ENCODE results near the gene MDN1.
"Not testable (repeated sequence)": the region's sequence is repeated elsewhere in the genome, so short reads cannot be mapped to it uniquely, and the experiment has no call there.

The MDN1 gene

DNA sequence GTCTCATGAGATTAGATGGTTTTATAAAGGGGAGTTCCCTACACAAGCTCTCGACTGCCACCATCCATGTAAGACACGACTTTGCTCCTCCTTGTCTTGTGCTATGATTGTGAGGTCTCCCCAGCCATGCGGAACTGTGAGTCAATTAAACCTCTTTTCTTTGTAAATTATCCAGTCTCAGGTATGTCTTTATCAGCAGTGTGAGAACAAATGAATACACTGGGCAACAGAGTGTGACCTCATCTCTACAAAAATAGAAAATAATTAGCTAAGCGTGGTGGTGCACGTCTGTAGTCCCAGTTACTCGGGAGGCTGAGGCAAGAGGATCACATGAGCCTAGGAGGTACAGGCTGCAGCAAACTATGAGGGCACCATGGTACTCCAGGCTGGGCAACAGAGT, 51.3 kb downstream of the MDN1 start:
- no peak for DNase-seq

DNA sequence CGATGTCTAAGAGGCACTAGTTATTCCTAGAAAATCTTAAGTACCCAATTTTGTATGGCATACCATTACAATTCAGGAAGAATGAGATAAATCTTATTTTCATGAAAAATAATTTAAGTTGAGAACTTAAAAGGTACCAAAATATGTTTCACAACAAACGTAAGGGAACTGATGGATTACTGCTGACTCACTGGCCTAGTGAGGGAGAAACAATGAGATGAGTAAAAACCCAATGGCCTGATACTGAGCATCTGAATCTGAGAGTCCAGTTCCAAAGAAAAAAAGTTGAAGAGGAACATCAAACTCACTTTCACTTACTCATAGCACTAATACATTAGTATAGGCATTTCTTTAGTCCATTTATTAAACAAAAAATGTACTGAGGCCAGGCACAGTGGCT, 56.0 kb downstream of the MDN1 start:
- no peak for DNase-seq

DNA sequence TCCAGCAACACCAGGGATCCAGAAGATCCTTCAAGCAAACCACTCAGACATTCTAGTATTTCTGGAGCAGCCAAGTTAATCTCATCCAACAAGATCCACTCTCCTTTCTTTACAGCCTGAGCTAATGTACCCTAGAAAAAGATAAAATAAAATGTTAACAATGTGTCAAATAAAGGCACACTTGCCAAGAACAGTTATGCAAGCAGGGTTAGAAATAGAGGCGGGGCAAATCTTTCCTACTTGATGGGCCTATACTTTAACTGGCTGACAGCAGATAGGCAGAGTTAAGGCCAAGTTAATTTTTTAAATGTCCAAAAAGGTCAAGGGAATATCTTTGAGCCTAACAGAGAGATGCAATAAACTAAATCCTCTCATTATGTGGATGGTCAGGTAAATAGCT, 60.8 kb downstream of the MDN1 start:
- no peak for DNase-seq

DNA sequence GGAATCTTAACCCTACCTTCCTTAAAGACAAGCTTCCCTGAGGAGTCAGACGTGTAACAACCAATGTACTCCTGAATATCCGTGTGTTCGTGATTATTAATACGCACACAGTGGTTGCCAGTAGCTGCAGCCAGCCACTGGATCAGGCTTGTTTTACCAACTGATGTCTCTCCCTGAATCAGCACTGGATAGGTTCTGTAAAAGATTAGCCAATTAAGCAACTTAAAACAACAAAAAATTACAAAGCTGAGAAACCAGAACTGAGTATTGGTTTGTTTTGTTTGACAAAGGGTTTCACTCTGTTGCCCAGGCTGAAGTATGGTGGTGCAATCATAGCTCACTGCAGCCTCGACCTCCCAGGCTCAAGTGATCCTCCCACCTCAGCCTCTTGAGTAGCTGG, 69.3 kb downstream of the MDN1 start:
- DNase-seq = no peak

DNA sequence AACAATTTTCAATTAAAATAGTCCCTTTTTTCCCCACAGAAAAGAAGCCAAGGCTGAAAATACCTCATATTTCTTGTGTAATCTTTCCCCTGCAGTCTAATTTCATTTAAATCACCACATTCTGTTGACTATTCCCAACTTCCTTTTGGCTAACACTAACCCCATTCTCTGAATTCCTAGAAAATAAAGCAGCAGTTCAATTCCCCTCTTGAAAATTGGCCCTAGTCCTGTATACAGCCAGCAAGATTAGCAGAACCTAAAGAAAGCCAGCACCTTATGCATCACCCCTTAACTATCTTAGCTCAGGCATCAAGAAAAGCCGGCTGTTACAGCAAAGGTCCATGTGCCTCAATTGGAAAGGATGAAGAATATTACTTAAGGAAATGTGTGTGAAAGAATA, 69.7 kb downstream of the MDN1 start:
- no peak for DNase-seq

DNA sequence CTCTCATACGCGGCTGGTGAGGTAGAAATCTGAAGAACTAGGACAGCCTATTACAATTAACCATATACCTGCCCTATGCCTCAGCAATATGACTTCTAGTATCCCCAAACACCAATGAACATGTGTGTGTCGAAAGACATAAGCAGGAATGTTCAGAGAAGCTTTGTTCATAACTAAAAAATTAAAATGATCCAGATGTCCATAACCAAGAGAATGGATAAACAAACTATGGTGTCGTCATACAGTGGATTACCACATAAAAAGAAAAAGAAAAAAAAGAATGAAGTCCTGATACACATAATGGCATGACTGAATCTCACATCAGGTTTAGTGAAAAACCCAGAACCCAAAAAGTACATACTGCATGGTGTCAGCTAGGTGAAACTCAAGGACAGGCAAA, 73.9 kb downstream of the MDN1 start:
- no peak for DNase-seq

DNA sequence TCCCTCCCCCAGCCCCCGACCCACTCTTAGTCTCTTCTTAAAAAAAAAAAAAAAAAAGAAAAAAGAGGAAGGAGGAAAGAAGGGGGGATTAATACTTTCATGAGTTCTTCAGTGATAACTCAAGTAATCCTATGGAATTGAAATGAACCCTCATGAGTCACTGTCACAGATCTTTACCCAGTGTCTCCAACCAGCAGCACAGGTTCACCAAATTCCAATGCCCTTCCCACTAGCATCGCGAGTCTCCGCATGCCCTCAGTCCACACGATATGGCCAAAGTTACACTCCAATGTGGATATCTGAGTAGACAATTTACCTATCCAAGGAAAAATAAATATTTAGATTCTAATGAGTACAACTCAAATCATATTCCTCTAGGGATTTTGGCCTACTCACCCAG, 74.5 kb downstream of the MDN1 start:
- DNase-seq = no peak

- peak; percentile 38 to 45 for DNase-seq
These were observed 82.7 kb downstream of the MDN1 start for GRCh38 chr6:89736893-89737292.

DNA sequence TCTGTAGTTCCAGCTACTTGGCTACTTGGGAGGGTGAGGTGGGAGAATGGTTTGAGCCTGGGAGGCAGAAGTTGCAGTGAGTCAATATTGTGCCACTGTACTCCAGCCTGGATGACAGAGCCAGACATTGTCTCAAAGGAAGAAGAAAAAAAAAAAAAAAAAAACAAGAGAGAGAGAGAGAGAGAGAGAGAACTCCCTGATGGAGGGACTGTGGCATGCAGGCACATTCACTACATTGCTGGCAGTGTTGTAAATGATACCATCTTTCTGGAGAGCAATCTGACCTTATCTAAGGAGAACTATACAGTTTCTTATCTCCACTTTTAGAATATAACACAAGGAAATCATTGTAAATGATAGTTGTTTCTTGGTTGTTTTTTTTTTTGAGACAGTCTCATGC, 85.1 kb downstream of the MDN1 start:
- no peak for DNase-seq

- DNase-seq = no peak
These were observed 87.5 kb downstream of the MDN1 start for GRCh38 chr6:89731924-89732567.

GRCh38 chr6:89731262-89731661, 88.3 kb downstream of the MDN1 start:
- DNase-seq = not testable (repeated sequence)

GRCh38 chr6:89729818-89730217, 89.8 kb downstream of the MDN1 start:
- no peak for DNase-seq

- no peak for DNase-seq
These were observed 92.1 kb downstream of the MDN1 start for GRCh38 chr6:89727501-89727900.

DNA sequence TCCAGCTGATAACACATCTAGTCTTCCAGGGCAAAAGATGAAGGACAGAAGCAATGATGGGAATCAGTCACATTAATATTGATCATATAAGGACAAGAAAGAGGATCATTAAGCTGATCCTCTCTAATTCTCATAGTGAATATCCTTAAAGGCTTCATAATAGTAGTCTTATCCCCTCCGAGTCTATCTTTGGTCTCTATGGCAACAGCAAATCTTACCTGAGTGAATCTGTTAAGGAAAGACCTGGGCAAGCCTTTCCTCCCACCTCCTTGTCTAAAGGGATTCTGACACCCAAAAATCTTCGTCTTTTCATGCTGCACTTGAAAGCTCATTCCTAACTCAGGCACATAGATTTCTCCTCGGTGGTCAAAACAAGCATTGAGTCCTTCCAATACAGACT, 94.6 kb downstream of the MDN1 start:
- no peak for DNase-seq

DNA sequence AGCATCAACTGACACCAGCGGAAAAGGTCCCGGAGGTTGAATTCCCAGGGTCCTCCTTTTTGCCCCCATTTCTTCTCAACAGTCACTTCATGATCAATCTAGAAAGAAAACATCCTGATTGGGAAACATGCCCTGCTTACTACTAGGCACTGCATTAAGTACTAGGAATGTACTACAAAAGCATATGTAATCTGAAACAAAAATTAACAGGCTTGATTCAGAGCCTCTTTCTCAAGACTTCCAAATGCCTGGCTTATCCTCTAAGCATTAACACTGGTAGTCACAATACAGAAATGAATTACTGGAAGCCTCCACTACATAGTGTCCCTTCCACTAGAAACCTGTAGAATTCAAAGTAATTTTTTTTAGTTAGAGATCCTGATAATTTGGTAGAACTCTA, 96.5 kb downstream of the MDN1 start:
- no peak for DNase-seq

GRCh38 chr6:89716532-89716931, 103.1 kb downstream of the MDN1 start:
- DNase-seq = no peak

DNA sequence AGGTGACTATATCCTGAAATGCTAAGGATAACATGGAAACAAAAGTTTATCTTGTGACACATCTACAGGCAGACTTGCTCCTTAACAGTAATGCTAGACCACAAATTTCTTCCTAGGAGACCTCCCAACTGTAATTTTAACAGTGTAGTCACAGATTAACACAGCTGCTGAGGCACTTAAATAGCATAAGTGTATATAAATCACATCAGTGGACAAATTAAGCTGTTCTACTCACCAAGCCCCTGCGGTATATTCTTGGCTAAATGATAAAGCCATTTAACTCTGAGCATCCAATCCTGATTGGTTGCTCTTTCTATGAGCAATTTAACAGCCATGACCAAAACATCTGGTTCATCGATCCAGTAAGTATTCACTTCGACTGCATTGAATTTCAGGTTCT, 107.8 kb downstream of the MDN1 start:
- DNase-seq = no peak

GRCh38 chr6:89708316-89708715, 111.3 kb downstream of the MDN1 start:
- DNase-seq = no peak

DNA sequence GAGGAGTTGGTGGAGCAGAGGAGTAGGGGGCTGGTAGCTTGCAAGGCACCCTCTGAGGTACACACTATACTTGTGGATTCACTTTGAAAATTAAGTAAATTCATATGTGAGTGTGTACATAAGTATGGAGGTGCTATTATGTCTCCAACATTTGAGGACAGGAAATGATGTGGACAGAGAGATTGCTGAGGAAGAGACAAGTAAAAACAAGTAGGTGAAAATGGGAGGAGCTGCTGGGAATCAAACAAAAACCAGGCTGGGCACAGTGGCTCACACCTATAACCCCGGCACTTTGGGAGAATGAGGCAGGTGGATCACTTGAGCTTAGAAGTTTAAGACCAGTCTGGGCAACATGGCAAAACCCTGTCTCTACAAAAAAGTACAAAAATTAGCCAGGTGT, 111.8 kb downstream of the MDN1 start:
- no peak for DNase-seq

DNA sequence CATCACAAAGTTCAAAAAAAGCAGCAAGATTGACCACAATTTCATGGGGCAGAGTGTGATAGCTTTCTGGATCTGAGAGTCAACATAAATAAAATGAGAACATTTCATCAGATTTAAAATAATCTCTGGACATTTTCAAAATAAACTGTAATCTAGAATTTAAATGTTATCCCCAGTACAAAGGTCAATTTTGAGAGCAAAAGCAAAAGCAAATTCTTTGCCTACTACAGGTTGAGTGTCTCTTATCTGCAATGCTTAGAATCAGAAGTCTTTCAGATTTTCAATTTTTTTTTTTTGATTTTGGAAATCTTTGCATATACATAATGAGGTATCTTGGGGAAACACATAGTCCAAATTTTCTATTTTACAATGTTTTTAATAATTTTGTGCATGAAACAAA, 113.5 kb downstream of the MDN1 start:
- DNase-seq = no peak

DNA sequence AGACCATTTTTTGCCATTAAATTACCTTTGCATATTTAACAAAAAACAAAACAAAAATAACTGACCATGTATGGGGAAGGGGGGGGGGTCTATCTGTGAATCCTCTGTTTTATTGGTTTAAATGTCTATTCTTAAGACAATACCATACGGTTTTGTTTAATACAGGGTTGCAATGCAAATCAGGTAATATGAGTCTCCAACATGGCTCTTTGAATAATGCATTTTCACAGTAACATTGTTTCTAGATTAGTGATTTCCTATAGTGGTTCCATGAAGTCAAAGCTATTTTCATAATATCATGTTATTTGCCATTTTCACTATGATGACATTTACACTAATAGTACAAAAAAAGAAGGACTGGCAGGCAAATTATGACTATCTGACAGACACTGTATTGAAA, 116.3 kb downstream of the MDN1 start:
- DNase-seq = no peak

- DNase-seq = no peak
These were observed 117.2 kb downstream of the MDN1 start for GRCh38 chr6:89702349-89702748.

- no peak for DNase-seq
These were observed 123.9 kb downstream of the MDN1 start for GRCh38 chr6:89695667-89696066.

DNA sequence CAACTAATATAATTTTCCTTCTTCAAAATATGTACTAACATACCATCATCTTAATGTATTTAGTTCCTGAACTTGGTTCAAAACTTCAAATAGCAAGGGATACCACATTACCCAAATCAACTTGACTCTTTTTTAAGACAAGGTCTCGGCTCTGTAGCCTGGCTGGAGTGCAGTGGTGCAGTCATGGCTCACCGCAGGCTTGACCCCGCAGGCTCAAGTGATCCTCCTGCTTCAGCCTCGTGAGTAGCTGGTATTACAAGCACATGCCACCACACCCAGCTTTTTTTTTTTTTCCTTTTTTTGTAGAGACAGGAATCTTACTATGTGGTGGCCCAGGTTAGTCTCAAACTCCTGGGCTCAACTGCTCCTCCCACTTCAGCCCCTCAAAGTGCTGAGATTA, 125.2 kb downstream of the MDN1 start:
- no peak for DNase-seq

- no peak for DNase-seq
These were observed 126.4 kb downstream of the MDN1 start for GRCh38 chr6:89693207-89693606.

DNA sequence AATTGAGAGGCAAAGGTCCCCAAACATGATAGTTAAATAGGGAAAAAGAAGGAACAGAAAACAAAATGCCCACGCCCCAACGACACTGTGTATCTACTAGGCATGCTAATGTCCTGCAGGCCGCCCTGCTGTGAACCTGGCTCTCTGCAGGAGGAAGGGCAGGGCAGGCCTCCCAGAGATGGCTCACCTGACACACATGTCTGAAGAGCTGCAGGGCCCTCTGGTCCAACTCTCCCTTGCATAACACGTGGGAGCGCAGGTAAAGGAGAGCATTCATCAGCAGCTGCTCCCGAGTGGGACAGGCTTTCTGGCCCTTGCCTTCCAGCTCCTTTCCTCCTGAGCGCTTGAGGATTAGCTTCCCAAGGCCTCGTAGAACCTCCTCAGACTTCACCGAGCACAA, 127.3 kb downstream of the MDN1 start:
- DNase-seq = no peak
